ENCODE results near the gene CDC42BPG. TPM values are rescaled to one million over a fixed set of nuclear protein-coding genes. Genes with fewer than 3 reads are reported as not detected.

Gene CDC42BPG
- polyA plus RNA-seq, 1 experiment: 0.02 TPM

DNA sequence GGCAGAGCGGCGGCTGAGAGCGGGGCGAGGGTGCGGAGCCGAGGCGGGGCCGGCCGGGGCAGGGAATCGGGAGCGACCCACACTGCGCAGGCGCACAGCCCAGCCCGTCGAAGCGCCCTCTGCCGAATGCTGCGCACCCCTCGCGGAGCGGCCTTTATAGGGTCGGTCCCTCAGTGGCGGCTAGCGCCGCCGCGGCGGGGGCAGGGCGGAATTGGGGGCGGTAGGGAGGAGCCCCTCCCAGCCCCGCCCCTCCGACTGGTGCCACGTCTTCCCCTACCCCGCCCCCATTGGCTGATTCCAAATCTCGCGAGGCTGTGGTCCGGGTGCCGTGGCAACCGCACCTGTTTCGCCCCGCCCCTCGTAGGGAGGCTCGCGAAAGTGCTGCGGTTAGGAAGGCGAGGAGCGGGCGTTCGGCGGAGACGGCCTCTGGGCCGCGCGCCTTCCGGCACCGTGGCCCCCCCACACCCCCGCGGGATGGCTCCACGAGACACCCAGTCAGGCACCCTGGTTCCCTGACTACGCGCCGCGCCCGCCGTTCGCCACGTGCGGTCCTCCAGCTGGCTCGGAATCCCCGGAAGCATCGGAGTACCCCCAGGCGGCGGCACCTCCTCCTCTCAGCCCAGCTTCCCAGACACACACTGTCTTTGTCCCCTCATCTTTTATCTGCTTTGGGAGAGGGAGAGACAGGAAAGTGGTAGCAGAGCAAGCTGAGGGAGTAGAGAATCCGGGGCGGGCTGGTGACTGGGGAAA, 34.2 kb upstream of the CDC42BPG start, which contains the start of gene EHD1:
Gene EHD1 (minus strand): TSS at position 128 of the 750 bp plus-strand sequence. CDS start 157 bp downstream, outside the sequence.
- DNase-seq (ENCODE audit: low read depth): peak; percentile 77
- ChIA-PET POLR2A (interaction anchor here (0.6 kb wide), 3 partner anchors 15 to 41 kb away, joined by 3 to 5 read pairs (median 3); no protein-coding TSS in a partner anchor), CTCF (interaction anchor here (0.9 to 29.7 kb wide), 7 partner anchors 10 to 232 kb away, joined by 3 to 797 read pairs (median 4); partner anchors contain the start of genes ARL2 and CDC42BPG)
- peaks cover 9% of the 10 kb centered on the region for H3K36me3 ChIP-seq (ENCODE audit: control insufficient read depth, insufficient read depth, low read length)
- no peaks in the 10 kb centered on the region for H3K27me3 ChIP-seq (ENCODE audit: control insufficient read depth, insufficient read depth, low read length)
- TF ChIP-seq, protein P1, sequence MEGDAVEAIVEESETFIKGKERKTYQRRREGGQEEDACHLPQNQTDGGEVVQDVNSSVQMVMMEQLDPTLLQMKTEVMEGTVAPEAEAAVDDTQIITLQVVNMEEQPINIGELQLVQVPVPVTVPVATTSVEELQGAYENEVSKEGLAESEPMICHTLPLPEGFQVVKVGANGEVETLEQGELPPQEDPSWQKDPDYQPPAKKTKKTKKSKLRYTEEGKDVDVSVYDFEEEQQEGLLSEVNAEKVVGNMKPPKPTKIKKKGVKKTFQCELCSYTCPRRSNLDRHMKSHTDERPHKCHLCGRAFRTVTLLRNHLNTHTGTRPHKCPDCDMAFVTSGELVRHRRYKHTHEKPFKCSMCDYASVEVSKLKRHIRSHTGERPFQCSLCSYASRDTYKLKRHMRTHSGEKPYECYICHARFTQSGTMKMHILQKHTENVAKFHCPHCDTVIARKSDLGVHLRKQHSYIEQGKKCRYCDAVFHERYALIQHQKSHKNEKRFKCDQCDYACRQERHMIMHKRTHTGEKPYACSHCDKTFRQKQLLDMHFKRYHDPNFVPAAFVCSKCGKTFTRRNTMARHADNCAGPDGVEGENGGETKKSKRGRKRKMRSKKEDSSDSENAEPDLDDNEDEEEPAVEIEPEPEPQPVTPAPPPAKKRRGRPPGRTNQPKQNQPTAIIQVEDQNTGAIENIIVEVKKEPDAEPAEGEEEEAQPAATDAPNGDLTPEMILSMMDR (IDR thresholded peaks at IDR 0.05; ENCODE audit: insufficient read depth, low read depth, low read length): peak; percentile 71
- H3K4me3 ChIP-seq (ENCODE audit: low read depth, low read length): peak within 1 kb of the TSS; percentile 77

DNA sequence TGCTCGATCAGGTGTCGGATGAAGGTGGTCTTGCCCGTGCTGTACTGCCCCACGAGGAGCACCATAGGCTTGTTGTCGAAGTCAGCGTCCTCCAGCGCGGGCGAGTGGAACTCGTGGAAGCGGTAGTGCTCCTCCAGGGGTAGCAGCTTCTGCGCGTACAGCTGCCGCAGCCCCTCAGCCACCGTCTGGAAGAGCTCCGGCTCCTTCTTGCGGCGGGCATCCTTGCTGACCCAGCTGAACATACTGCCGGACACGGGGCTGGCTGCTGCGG, 33.7 kb upstream of the CDC42BPG start:
- DNase-seq (ENCODE audit: low read depth): no peak
- POLR2A ChIA-PET: interaction anchor here (0.6 kb wide), 2 partner anchors 14 to 30 kb away, joined by 3 read pairs; no protein-coding TSS in a partner anchor
- TF ChIP-seq, protein P1 (IDR thresholded peaks at IDR 0.05; ENCODE audit: insufficient read depth, low read depth, low read length): no peak

DNA sequence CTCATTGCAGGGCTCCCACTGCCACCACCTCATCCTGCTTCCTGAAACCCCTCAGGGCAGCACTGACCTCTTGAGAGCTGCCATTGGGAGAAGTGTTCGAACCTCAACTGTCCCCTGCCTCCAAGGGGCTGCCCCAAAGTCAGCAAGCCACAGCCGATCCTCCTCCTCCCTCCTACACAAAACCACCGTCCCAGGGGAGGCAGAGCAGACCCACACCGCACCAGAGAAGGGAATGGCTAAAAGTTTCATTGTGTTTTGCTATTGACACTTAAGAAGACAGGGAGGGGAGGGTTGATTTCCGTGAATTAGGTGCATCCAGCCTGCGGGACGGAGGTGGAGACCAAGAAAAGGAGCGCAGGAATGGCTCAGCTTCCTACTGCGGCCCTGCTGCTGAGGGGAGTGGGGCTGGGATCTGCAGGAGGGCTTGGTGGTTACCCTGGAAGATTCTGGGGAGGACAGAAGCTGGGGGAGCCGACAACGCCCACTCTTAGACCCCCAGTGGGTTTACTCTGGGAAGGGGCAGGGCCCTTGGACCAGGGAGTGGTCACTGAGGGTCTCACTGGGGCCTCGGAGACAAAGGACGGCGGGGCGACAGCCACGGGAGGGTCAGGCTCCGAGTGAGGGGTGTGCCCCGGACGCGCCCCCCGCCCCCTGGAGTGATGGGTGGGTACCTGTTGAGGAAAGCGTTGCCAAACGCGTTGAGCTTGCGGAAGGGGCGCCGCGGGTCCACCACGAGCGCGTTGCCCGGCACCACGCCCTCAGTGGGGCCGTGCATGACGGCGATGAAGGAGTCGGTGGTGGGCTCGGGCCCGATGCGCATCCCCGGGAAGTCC, 33.2 kb upstream of the CDC42BPG start:
- H3K27me3 ChIP-seq (ENCODE audit: control insufficient read depth, insufficient read depth, low read length): no peaks in the 10 kb centered on the region
- TF ChIP-seq, protein P1 (IDR thresholded peaks at IDR 0.05; ENCODE audit: insufficient read depth, low read depth, low read length): 0 out of 2 replicates have a peak, but pooled peaks have one; percentile 2
- POLR2A ChIA-PET: interaction anchor here (0.6 kb wide), 4 partner anchors 13 to 460 kb away, joined by 3 to 4 read pairs (median 4); no protein-coding TSS in a partner anchor
- H3K36me3 ChIP-seq (ENCODE audit: control insufficient read depth, insufficient read depth, low read length): peaks cover 17% of the 10 kb centered on the region
- CTCF ChIA-PET: interaction anchor here (0.9 to 29.7 kb wide), 7 partner anchors 11 to 233 kb away, joined by 3 to 797 read pairs (median 4); partner anchors contain the start of genes ARL2 and CDC42BPG
- DNase-seq (ENCODE audit: low read depth): no peak
- peak overlapping the region; percentile 77 for H3K4me3 ChIP-seq (ENCODE audit: low read depth, low read length)

More for the DNA sequence above, 33.7 kb upstream of the CDC42BPG start:
- peaks cover 12% of the 10 kb centered on the region for H3K36me3 ChIP-seq (ENCODE audit: control insufficient read depth, insufficient read depth, low read length)
- H3K27me3 ChIP-seq (ENCODE audit: control insufficient read depth, insufficient read depth, low read length): no peaks in the 10 kb centered on the region
- H3K4me3 ChIP-seq (ENCODE audit: low read depth, low read length): peak overlapping the region; percentile 77
- CTCF ChIA-PET: interaction anchor here (0.9 to 29.7 kb wide), 6 partner anchors 10 to 232 kb away, joined by 3 to 797 read pairs (median 4); partner anchors contain the start of genes ARL2 and CDC42BPG

DNA sequence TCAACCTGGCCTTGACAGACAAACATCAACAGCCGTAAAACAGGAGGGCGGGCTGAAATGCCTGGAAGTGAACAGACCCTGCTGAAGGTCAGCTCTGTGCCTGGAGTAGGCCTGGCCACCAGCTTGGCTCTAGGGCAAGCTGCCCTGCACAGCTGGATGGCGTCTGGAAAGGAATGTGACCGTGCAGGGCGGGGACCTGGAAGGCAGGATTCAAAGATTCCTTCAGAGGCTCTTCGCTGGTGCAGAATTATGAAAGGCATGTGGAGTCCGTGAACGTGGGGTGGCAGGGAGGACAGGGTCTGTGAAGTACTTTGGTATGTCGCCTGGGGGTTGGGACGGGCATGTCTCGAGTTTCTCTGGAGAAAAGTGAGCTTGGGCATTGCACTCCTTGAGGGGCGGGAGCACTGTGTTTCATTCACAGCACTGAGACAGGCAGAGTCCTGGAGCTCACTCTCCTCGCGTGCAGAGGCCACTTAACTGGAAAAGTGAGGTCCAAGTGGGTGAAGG, 32.4 kb upstream of the CDC42BPG start:
- ChIA-PET CTCF (interaction anchor here (1.1 to 29.7 kb wide), 6 partner anchors 12 to 136 kb away, joined by 3 to 797 read pairs (median 9); partner anchors contain the start of genes ARL2 and CDC42BPG), POLR2A (interaction anchor here (0.6 kb wide), 2 partner anchors 28 to 460 kb away, joined by 4 read pairs; no protein-coding TSS in a partner anchor)
- Histone ChIP-seq H3K36me3 (ENCODE audit: control insufficient read depth, insufficient read depth, low read length) (peaks cover 20% of the 10 kb centered on the region), H3K27me3 (ENCODE audit: control insufficient read depth, insufficient read depth, low read length) (no peaks in the 10 kb centered on the region), H3K4me3 (ENCODE audit: low read depth, low read length) (peak overlapping the region; percentile 77)
- TF ChIP-seq, protein P1 (IDR thresholded peaks at IDR 0.05; ENCODE audit: insufficient read depth, low read depth, low read length): no peak
- peak; percentile 67 for DNase-seq (ENCODE audit: low read depth)
